HG02642 (cell line): Measurements from ENCODE around the gene BTK.
"Not testable (repeated sequence)": the region's sequence is repeated elsewhere in the genome, so short reads cannot be mapped to it uniquely, and the experiment has no call there.

Source experiments
- ATAC-seq: cut with Tn5 transposase; IDR thresholded peaks from one replicate; pipeline ENCODE4 v1.9.1; 2021; ENCODE audit warnings: mild to moderate bottlenecking; ENCODE audit not compliant: unreplicated experiment, poor library complexity

Gene BTK

DNA sequence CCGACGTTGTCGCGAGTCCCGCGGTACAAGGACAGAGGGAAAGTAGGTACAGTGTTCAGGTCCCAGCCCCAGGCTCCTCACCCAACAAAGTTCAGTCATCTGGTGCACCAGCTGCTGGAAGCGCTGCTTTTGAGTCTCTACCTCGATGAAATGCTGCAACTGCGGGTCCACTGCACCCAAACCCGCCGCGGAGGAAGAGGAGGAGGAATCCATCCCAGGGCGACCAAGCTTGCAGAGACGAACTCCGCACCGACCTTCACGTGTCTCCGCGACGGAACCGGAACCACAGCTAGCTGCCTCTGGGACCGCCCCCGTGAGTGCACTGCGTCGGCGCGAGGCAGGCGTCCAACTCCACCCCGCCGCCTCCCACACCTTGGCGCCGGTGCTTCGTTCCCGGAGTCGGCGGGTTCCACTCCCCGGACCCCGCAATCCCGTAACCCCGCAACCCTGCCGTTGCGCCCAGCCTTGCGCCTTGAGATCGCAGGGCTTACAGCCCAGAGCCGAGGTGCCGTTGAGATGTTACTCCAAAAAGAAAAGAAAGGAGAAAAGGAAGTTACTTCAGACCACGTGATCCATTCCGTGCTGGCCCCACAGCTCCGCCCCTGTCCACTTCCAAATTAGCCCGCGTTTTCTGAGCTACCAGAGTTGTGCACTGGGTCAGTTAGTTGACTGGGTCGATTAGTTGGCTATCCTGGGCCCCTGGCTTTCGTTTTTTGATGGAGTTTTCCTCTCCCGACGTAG is 37.4 kb downstream of the BTK start, which contains the start of gene TIMM8A:
TSS of gene TIMM8A (minus strand) at position 291 of the 741 bp plus-strand sequence. CDS start at position 213, 78 bp downstream.
- ATAC-seq, result peak; percentile 98

- peak; percentile 25 for ATAC-seq
Measured at GRCh38 chrX:101347859-101348451, 38.0 kb downstream of the BTK start.

- ATAC-seq, result no peak
Measured at GRCh38 chrX:101337776-101338271, 48.2 kb downstream of the BTK start.

DNA sequence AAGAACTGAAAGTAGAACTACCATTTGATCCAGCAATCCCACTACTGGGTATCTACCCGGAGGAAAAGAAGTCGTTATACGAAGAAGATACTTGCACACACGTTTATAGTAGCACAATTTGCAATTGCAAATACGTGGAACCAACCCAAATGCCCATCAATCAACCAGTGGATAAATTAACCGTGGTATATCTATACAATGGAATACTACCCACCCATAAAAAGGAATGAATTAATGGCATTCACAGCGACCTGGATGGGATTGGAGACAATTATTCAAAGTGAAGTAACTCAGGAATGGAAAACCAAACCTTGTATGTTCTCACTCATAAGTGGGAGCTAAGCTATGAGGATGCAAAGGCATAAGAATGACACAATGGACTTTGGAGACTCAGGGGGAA is 51.7 kb downstream of the BTK start:
- not testable (repeated sequence) for ATAC-seq

GRCh38 chrX:101326600-101326999 is 59.4 kb downstream of the BTK start:
- ATAC-seq, result not testable (repeated sequence)

GRCh38 chrX:101303790-101304189 is 82.2 kb downstream of the BTK start:
- no peak for ATAC-seq
